ENCODE measurements around the gene BSG. TPM values are rescaled to one million over a fixed set of nuclear protein-coding genes. Genes with fewer than 3 reads are reported as not detected.

BSG gene
- total RNA-seq, 1 experiment from 2014 or later, result 823 TPM

DNA sequence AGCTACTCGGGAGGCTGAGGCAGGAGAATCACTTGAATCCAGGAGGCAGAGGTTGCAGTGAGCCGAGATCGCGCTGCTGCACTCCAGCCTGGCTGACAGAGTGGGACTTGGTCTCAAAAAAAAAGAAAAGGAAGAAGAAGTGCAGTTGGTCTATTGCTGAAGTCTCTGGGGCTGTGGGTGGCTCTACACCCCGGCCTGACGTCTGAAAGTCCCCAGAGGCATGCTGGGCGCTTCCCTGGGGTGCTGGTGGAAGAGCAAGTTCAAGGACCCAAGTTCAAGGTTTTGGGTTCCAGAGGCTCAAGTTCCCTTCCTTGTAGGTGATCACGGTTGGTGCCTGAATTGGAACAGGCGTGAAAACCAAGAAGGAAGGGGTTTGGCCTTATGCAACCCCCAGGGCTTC lies 21.1 kb downstream of the BSG start:
- no peak for TF ChIP-seq EZH2 (IDR thresholded peaks at IDR 0.05; ENCODE audit: low read depth)
- TF ChIP-seq, protein P1, sequence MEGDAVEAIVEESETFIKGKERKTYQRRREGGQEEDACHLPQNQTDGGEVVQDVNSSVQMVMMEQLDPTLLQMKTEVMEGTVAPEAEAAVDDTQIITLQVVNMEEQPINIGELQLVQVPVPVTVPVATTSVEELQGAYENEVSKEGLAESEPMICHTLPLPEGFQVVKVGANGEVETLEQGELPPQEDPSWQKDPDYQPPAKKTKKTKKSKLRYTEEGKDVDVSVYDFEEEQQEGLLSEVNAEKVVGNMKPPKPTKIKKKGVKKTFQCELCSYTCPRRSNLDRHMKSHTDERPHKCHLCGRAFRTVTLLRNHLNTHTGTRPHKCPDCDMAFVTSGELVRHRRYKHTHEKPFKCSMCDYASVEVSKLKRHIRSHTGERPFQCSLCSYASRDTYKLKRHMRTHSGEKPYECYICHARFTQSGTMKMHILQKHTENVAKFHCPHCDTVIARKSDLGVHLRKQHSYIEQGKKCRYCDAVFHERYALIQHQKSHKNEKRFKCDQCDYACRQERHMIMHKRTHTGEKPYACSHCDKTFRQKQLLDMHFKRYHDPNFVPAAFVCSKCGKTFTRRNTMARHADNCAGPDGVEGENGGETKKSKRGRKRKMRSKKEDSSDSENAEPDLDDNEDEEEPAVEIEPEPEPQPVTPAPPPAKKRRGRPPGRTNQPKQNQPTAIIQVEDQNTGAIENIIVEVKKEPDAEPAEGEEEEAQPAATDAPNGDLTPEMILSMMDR (conservative IDR thresholded peaks at IDR 0.05), result no peak
- intact Hi-C loops (cut with micrococcal nuclease; ENCODE audit: unreplicated experiment), result no loop called here
- no peak overlapping the region for H3K4me2 ChIP-seq
- H3F3A ChIP-seq (ENCODE audit: insufficient read depth, low read depth), result peaks cover 9% of the 10 kb centered on the region; the same call in 1 of the 2 replicates
- CTCF ChIA-PET, result no interaction called here
- no peaks in the 10 kb centered on the region for H3K9me2 ChIP-seq (ENCODE audit: insufficient read depth)
- no peak overlapping the region for H2AFZ ChIP-seq
- H3K79me2 ChIP-seq (ENCODE audit: low read depth), result no peaks in the 10 kb centered on the region
- H3K36me3 ChIP-seq (ENCODE audit: low read depth), result no peaks in the 10 kb centered on the region
- no peaks in the 10 kb centered on the region for H3K9me3 ChIP-seq (ENCODE audit: insufficient read depth, low read depth)
- no TSS peak for BruUV-seq (replicated peaks)
- H3K4me3 ChIP-seq, result no peak overlapping the region
- H3K27me3 ChIP-seq (ENCODE audit: insufficient read depth, low read depth), result peaks cover 31% of the 10 kb centered on the region
- no peak for DNase-seq
- H4K20me1 ChIP-seq (ENCODE audit: insufficient read depth), result peaks cover 6% of the 10 kb centered on the region
- POLR2A ChIA-PET (ENCODE audit: unreplicated experiment), result no interaction called here
- H3K27ac ChIP-seq, result no peak overlapping the region
- H3K4me1 ChIP-seq (replicated peaks; ENCODE audit: insufficient read depth), result peaks cover 8% of the 10 kb centered on the region; the same call in 1 of the 2 replicates

DNA sequence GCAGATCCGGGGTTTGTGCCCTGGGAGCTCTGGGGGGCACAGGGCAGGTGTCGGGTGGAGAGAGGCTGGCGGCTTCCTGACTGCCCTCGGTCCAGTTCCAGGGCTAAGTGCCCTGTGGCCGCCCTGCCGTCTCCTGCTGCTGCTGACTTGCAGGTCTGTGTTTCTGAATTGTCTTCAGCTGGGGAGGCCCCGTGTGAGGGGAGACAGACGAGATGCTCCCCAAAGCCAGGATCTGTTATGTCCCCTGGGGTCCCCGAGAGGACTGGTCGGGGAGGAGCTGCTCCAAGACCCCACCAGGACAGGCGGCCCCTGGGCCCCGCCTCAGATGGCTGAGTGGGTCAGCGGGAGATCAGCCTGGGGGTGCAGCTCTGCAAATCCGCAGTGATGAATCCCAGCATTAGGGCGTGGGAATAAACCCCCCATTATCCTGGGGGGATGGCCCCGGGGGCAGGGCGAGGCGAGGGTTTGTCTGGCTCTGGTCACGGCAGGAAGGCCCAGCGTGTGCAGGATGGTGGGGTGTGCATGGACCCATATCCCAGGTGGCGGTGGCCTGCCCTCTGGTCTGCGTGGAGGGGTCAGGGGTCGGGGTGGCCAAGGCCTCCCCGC lies 22.0 kb downstream of the BSG start:
- no TSS peak for BruUV-seq (replicated peaks)
- Histone ChIP-seq H3K9me3 (ENCODE audit: insufficient read depth, low read depth) (no peaks in the 10 kb centered on the region), H3K9me2 (ENCODE audit: insufficient read depth) (no peaks in the 10 kb centered on the region), H3K27ac (no peak overlapping the region), H3F3A (ENCODE audit: insufficient read depth, low read depth) (no peaks in the 10 kb centered on the region; the same call in 1 of the 2 replicates), H3K4me2 (no peak overlapping the region), H2AFZ (no peak overlapping the region), H3K4me3 (no peak overlapping the region), H3K36me3 (ENCODE audit: low read depth) (no peaks in the 10 kb centered on the region), H3K79me2 (ENCODE audit: low read depth) (no peaks in the 10 kb centered on the region), H3K4me1 (replicated peaks; ENCODE audit: insufficient read depth) (0 out of 2 replicates have a peak, but pooled peaks cover under 1% of the 10 kb centered on the region), H4K20me1 (ENCODE audit: insufficient read depth) (peaks cover 6% of the 10 kb centered on the region; the same call in 1 of the 2 replicates), H3K27me3 (ENCODE audit: insufficient read depth, low read depth) (peaks cover 22% of the 10 kb centered on the region)
- no peak for TF ChIP-seq EZH2 (IDR thresholded peaks at IDR 0.05; ENCODE audit: low read depth)
- TF ChIP-seq, protein P1 (conservative IDR thresholded peaks at IDR 0.05), result no peak
- ChIA-PET POLR2A (ENCODE audit: unreplicated experiment) (no interaction called here), CTCF (no interaction called here)
- intact Hi-C loops (cut with micrococcal nuclease; ENCODE audit: unreplicated experiment), result no loop called here
- no peak for DNase-seq

DNA sequence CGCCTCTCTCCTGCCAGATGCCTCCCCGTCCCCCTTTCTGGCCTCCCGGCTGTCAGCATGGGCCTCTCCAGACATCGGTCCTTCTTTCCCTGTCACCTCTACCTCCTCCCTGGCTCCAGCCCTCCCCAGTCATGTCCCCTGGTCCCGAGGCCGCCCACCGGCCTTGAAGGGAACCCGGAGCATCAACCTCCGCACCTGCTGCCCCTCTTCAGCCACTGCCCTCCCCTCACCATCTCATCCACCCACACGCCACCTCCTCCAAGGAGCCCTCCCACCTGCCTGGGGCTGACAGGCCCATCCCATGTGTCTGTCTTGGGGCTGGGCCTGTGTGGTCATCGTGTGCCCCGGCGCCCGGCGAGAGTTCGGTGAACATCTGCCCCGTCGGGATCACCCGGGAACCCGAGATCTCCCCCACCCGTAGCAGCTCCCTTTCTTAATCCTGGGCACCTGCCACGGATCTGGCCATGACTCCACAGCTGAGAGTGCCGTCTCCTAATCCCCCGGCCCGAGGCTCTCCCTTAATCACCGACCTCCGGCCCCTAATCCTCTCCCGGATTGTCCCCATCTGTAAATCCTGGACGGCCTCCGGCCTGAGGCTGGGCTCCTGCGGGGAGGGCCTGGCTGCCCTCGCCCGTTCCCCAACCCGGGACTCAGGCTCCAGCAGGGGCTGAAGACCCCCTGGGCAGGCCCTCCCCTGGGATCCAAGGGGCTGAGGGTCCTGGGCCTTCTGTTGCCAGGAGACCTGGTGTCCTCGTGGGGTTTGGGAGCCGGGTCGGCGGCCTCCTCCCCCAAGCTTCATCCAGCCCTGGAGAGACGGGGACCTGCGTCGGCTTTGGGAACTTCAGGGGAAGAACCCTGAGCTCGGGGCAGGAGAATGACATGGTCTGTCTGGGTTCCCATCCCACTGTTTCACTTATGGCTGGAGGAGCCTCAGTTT lies 23.2 kb downstream of the BSG start:
- Histone ChIP-seq H3K36me3 (ENCODE audit: low read depth) (no peaks in the 10 kb centered on the region), H3K27me3 (ENCODE audit: insufficient read depth, low read depth) (peaks cover 22% of the 10 kb centered on the region), H3K4me1 (replicated peaks; ENCODE audit: insufficient read depth) (no peaks in the 10 kb centered on the region), H3F3A (ENCODE audit: insufficient read depth, low read depth) (no peaks in the 10 kb centered on the region), H3K4me3 (no peak overlapping the region), H3K27ac (no peak overlapping the region), H3K9me3 (ENCODE audit: insufficient read depth, low read depth) (no peaks in the 10 kb centered on the region), H3K9me2 (ENCODE audit: insufficient read depth) (no peaks in the 10 kb centered on the region), H3K79me2 (ENCODE audit: low read depth) (no peaks in the 10 kb centered on the region), H3K4me2 (no peak overlapping the region), H4K20me1 (ENCODE audit: insufficient read depth) (peaks cover 6% of the 10 kb centered on the region; the same call in 1 of the 2 replicates), H2AFZ (no peak overlapping the region)
- POLR2A ChIA-PET (ENCODE audit: unreplicated experiment), result no interaction called here
- no TSS peak for BruUV-seq (replicated peaks)
- TF ChIP-seq, protein P1 (conservative IDR thresholded peaks at IDR 0.05), result no peak
- TF ChIP-seq EZH2 (IDR thresholded peaks at IDR 0.05; ENCODE audit: low read depth), result no peak
- no peak for DNase-seq
- intact Hi-C loops (cut with micrococcal nuclease; ENCODE audit: unreplicated experiment), result no loop called here
- CTCF ChIA-PET, result no interaction called here
